ENCODE data around the gene KIAA1143. TPM values are rescaled to one million over a fixed set of nuclear protein-coding genes. Genes with fewer than 3 reads are reported as not detected.

KIAA1143 gene
- total and polyA plus RNA-seq, 2 of the 13 experiments (the other 11 are each of a cell fraction or from before 2014, with no cell fraction given): 9.9 to 27.2 TPM

- TF ChIP-seq CENPT (CRISPR knock-in tag; IDR thresholded peaks at IDR 0.05; ENCODE audit: low read depth) (no peak), REPIN1 (CRISPR knock-in tag; IDR thresholded peaks at IDR 0.05; ENCODE audit: borderline replicate concordance, low read depth) (peak; percentile 93; the same call in 1 of the 2 replicates), ARNT2 (CRISPR knock-in tag; IDR thresholded peaks at IDR 0.05; ENCODE audit: low read depth) (peak; percentile 61; the same call in 1 of the 2 replicates), ZNF572 (CRISPR knock-in tag; IDR thresholded peaks at IDR 0.05) (peak; percentile 61; the same call in 1 of the 2 replicates), ZNF788 (CRISPR knock-in tag; IDR thresholded peaks at IDR 0.05; ENCODE audit: borderline replicate concordance) (peak; percentile 77; the same call in 1 of the 2 replicates), GATAD1 (CRISPR knock-in tag; IDR thresholded peaks at IDR 0.05) (peak; percentile 97), RFX1 (IDR thresholded peaks at IDR 0.05) (no peak), TRIM22 (IDR thresholded peaks at IDR 0.05) (no peak), EEA1 (CRISPR knock-in tag; IDR thresholded peaks at IDR 0.05; ENCODE audit: borderline replicate concordance) (no peak), MIER3 (CRISPR knock-in tag; IDR thresholded peaks at IDR 0.05; ENCODE audit: borderline replicate concordance) (no peak), LBX2 (CRISPR knock-in tag; IDR thresholded peaks at IDR 0.05; ENCODE audit: borderline replicate concordance) (no peak), HOMEZ (CRISPR knock-in tag; IDR thresholded peaks at IDR 0.05; ENCODE audit: low read depth) (peak; percentile 77), POLR2AphosphoS5 (IDR thresholded peaks at IDR 0.05; ENCODE audit: low read depth, low read length) (peak; percentile 61), ZNF816 (CRISPR knock-in tag; IDR thresholded peaks at IDR 0.05; ENCODE audit: borderline replicate concordance) (no peak; the same call in 1 of the 2 replicates), TFE3 (CRISPR knock-in tag; IDR thresholded peaks at IDR 0.05) (0 out of 2 replicates have a peak, but pooled peaks have one; percentile 14), HMGXB3 (CRISPR knock-in tag; IDR thresholded peaks at IDR 0.05; ENCODE audit: borderline replicate concordance) (peak; percentile 87; the same call in 1 of the 2 replicates), HNRNPH1 (optimal IDR thresholded peaks at IDR 0.05; ENCODE audit: low read depth, low read length) (no peak), HDAC1 (CRISPR knock-in tag; IDR thresholded peaks at IDR 0.05) (peak; percentile 93), ELF1 (CRISPR knock-in tag; IDR thresholded peaks at IDR 0.05) (peak; percentile 93), TOE1 (CRISPR knock-in tag; IDR thresholded peaks at IDR 0.05) (peak; percentile 54; the same call in 1 of the 2 replicates), SP2 (CRISPR knock-in tag; IDR thresholded peaks at IDR 0.05) (0 out of 2 replicates have a peak, but pooled peaks have one; percentile 19), RARG (CRISPR knock-in tag; IDR thresholded peaks at IDR 0.05; ENCODE audit: low read depth) (no peak)
These were observed 32.0 kb downstream of the KIAA1143 start, which contains the start of gene ZNF501 (continued) for GRCh38 chr3:44729384-44729910.

All from HepG2 (cell line).